NCI-H524 (cell line): ENCODE results near the gene SERPINA9.
A peak's percentile ranks its signal among the peaks of the same experiment; 100 is the strongest.

ENCODE experiments used
- DNase-seq, 2 experiments: peaks; one replicate each; lab custom pipeline; 2025; lab: John Stamatoyannopoulos, UW

SERPINA9 gene

DNA sequence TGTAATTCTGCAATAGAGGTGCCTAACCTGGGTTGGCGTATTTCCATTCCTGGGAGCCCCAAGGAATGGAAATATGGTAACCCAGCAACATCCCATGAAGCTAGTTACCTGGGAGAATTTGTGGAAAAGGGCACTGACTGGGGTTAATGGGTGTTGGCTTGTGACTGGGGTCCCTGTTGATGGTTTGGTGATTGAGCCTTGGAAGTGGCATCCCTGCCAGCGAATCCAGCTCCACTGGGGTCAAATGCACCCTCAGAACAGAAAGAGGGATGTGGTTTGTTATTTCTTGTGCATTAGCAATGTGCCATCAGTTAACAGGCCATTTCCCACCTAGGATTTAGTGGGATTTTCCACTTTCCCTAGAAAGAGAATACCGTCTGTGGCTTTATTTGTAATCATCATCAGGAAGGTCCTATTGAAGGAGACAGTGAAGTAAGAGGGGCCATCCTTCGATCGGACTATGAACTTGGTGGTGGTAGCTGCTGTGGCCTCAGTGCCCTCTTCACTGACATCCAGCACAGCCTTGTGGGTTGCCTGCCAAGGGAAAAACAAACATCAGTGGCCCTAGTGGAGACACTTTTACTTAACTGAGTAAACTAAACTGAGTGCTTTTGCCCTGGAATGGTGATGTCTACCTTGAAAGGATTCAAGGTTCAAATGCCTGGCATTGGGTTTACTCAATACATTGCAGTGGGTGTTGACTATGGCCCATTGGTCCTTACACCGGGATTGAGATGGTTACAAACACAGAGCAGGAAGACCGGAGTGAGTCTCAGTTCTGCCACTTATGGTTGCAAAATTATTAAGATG lies 13.0 kb downstream of the SERPINA9 start:
- no peak for DNase-seq

DNA sequence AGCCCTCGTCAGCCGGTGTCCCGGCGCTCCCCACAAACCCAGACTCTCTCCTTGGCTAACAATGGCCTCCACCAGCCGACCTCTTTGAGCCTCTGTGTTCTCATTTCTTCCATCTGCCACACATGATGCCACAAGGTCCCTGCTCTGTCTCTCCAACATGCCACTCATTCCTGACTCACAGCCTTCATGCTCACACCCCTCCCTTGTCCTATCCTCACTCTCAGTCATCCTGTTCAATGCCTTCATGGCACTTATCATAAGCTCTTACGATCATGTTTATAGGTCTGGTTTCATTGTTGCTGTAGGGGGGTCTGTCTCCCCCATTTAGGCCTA lies 13.8 kb downstream of the SERPINA9 start:
- no peak for DNase-seq

DNA sequence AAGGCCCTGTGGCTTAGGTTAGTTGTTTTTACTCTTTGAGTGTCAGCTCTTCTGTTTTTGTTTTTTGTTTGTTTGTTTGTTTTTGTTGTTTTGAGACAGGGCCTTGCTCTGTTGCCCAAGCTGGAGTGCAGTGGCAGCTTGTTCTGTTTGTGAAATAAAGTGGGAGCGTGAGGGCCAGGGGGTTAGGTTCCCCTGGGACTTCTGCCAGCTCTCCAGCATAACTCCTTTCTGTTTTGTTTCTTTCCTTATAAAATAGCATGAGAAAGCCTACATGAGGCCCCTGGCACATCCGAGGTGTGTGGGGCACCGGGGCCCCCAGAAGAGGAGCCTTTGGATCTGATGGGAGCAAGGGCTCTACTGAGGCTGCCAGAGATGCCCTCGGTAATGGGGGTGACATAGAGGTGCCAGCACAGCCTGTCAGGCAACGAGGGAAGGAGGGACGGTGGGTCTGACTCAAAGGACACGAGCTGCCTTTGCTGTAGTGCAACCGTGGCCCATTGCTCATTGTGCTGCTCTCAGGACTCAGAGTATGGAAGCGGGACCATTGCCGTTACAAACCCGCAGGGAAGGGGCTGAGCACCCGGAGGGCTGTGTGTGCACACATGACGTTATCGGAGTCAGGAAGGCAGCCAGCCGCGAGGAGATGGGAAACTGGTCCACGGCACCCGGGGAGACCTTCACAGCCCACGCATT lies 14.3 kb downstream of the SERPINA9 start:
- no peak for DNase-seq

DNA sequence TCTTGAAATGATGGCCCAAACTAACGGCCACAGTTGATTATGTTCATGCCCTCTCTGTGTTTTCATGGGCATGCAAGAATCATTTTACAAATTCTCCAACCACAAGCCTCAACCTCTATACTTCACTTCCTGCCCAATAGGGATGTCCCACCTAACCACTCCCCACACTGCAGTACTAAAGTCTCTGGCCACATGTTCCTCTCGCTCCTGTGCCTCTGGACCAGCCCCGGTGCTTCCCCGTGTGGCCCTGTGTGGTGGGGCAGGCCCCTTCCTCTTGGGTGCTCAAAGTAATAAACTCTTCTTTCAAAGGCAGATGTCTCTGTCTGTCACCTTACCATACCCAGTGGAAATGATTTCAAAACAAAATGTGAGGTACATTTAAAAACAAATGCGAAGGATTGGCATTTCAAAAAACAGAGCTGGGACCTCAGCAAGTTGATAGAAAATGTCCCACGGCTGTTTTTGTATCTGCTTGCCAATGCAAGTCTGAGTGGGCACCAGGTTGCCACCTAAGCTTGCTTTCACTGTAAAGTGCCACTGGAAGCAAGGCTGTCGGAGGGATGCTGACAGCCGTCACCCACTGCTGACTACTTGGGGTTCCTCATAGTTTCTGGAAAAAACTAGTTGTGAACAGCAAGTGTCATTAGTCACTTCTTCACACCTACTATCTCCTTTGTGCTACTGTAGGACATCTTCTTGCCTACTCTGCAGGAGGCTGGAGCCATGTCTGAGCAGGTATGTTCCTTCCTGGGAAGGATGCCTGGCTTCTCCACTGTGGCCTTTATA lies 15.2 kb downstream of the SERPINA9 start:
- no peak for DNase-seq

DNA sequence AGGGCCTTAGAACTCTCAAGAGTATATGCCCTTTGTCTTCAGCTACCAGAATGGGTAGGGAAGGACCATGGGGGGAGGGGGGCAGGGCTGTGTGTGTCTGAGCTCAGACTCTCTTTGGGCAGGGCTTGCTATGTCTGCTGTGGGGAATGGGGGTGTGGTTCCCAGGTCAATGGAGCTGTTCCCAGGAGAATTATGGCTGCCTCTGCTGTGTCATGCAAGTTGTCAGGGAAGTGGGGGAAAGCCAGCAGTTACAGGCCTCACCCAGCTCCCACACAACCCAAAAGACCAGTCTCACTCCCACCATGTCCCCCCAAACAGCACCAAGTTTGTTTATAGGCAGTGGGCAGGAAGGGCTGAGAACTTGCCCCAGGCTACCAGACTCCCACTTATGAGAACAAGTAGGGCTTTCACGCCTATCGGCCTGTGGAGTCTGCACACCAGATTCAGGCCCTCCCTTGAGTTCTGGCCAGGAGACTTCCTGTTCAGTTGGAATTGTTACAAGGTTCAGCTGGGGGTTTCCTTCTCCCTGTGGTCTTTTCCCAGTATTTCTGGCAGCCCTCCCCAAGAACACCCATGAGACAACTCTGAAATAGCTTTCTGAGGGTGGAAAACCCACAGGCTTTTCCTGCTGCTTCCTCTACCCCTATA lies 17.3 kb downstream of the SERPINA9 start:
- no peak for DNase-seq

DNA sequence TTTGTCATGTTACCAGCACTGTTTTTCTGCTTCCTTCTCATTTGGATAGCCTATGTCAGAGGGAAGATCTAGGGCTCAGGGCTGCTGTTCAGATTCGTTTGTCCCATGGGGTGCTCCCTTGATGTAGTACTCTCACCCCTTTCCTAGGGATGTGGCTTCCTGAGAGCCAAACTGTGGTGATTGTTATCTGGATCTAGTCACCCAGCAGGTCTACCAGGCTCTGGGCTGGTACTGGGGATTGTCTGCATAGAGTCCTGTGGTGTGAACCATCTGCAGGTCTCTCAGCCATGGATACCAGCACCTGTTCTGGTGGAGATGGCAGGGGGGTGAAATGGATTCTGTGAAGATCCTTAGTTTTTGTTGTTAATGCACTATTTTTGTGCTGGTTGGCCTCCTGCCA lies 17.9 kb downstream of the SERPINA9 start:
- DNase-seq: no peak

DNA sequence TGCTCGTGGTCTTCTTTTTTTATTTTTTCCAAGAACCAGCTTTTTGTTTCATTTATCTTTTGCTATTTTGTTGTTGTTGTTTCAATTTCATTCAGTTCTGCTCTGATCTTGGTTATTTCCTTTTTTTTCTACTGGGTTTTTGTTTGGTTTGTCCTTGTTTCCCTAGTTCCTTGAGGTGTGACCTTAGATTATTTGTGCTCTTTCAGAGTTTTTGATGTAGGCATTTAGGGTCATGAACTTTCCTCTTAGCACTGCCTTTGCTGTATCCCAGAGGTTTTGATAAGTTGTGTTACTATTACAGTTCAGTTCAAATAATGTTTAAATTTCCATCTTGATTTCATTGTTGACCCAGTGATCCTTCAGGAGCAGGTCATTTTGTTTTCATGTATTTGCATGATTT lies 20.1 kb downstream of the SERPINA9 start:
- DNase-seq: no peak

DNA sequence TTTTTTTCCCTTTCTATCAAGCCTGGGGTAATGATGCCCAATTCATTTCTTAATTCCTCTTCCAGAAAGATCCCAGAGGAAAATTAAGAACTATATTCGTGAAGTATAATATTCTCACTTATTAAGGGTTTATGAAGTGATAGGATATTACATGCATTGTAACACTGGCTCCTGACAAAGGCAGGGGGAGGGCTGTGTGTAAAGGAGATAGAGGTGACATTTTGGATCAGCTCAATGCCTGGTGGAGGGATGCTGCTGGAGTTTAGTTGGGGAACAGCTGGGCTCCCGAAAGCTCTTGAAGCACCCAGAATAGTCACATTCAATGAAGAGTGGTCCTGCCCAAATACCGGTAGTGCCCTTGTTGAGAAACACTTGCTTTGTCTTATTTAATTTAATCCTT lies 24.2 kb downstream of the SERPINA9 start:
- no peak for DNase-seq

DNA sequence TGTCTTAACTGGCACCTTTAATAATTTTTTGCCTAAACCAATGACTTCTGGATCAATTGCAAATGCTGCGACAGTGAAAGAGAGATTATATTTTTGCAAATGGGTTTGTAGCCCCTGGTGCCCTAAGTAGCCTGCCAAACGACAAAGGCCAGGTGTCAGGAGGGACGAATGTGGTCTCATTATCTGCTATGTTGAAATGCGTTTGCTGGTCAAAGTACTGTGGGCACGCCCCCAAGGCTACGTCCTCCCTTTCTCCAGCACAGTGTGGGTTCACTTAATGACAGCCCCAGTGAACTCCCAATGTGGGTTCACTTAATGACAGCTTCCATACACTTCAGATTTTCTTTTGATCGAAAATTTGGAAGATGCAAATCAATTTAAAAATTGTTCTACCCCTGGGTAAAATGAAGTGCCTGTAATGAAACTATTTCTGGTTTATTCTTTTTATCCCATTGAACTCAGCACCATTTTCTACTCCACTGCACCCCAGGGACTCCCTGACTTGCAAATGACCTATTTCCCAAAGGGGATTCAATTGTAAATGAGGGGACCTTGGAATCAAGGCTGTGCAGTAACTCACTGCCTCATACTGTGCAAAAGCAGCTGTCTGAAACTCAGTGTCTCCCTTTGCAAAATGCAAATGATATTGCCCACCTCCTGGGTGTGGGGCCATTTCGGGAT lies 24.8 kb downstream of the SERPINA9 start:
- no peak for DNase-seq

DNA sequence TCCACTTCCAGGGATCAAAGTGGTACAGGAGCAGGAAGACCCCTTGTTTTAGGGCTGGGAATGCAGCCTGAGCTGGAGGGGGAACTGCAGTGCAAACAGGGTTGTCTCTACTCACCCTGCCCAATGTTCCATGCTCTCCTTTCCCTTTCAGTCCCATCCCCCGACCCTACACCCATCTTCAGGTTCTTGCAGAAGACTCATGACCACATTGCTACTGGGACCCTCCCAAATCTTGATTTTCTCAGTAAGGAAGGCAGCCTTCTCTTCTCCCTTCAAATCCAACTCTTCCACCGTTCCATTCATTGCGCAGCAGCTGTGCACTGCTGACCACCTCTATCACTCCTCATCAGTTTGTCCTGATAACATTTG lies 25.3 kb downstream of the SERPINA9 start:
- DNase-seq: no peak

DNA sequence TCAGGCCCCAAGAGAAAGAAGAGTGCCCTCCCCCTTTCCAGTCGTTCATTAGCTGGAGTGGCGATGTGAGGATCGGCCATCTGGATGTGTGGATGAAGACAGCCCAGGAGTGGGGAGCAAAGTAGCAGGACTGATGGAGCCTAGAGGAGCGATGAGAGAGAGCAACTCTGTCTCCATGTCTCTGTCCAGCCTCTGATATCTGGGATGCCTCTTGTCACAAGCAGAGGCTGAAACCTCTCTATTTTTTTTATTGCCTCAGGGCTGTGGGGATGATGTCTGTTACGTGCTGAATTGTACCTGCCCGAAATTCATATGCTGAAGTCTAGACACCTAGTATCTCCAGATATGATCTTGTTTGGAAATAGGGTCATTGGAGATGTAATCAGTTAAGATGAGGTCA lies 26.1 kb downstream of the SERPINA9 start:
- DNase-seq: peak; percentile 58 to 75

DNA sequence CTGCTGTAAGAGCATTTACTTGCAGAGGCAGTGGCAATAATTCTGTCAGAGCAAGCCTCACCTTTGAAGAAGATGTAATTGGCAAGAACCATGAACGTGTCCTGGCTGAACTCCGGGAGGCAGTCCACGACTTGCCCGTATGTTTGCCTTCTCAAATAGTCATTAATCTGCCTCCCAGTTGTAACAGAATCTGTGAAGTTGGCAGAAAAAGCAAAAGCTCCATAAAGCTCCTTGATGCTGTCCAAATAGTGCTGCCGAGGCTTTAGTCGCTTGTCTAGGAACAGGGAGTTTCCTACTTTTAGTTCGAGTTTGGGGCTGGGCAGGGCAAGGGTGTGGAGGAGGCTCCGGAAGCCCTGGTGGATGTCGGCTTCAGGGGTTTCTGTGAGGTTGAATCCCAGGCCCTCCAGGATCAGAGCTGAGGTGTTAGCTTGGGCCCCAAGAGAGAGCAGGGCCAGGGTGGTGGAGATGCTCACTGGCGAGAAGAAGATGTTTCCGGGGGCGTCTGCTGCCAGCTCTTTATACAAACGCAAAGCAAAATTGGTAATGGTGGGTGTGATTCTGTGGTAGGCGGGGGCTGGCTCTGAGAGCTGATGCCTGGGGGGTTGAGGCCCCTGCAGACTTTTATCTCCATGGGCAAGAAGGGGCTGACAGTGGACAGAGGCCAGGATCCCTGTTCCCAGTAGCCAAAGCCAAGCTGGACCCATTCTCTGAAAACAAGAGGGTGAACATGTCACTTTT lies 27.8 kb downstream of the SERPINA9 start:
- DNase-seq: no peak

DNA sequence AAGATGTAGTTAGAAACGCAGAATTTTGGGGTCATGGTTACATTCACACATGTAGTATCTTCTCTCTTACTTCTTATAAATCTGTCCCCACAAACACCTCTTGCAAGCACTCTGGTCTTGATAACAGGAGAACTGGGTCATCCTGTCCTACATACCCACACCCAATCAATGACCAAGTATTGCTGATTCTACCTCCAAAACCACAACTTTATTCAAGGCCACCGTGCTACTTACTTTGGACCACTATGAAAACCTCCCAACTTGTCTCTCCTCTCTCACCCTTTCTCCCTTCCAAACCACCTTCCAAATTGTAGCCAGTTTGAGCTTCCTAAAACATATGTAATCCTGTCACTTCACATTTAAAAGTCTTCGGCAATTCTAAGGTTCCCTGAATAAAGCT lies 28.8 kb downstream of the SERPINA9 start:
- no peak for DNase-seq

DNA sequence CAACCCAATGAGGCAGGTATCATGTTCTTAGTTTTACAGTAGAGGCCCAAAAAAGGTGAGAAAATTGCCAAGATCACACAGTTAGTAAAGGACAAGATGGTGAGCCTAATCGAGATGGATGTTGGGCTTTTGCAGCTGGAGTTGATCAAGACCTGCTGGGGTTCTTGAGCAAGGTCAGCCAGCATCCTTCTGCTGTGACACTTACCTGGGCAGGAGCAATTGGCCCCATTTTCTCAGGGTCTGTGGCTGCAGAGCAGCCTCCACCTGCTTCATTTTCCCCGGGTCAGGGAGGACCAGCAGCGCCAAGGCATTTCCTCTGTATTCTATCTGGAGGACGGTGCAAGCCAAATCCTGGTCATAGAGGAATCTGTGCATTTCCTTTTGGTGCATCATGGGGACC lies 29.9 kb downstream of the SERPINA9 start:
- no peak for DNase-seq

DNA sequence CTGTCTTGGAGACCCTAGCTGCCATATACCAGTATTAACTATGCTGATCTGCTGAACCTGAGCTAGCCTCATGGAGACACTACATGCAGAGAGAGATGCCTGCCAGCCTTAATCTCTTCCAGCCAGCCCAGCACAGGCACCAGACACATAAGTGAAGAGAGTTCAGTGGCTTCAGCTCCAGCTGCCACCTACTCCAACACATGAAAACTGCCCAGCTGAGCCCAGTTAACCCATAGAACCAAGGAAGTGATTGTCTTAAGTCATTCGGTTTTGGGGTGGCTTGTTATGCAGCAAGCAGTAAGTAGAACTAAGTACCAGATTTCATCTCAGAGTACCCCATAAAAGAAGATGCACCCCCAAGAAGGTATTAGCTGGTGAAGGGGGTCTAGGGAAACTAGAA lies 31.0 kb downstream of the SERPINA9 start:
- no peak for DNase-seq

DNA sequence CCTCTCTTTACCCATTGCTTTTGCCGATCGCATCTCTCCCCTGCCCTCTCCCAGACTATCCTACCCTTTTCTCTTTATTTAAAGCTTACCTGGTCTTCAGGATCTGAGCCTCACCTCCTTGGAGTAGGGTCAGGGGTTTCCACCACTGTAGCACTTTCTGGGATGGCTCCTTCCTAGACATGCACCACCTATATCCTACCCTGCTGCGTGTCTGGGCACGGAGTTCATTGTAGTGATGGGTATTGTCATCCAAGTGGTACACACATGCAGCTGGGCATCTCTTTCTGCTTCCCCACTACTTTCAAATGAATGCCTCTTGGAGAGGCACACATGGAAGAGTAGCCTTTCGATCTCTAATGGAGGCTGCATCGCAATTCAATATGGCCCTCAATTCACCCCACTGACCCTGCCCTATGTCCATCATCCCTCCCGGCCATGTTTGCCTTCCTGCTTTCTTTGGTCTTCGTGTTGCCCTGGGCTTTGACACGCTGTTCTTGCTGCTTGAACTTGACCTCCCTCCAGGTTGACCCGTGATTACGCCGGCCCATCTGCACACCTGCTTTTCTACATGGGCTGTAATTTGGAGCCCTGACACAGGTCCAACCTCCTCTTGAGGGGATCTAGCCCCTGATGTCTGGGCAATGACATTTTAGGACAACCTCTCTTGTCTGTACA lies 34.3 kb downstream of the SERPINA9 start:
- DNase-seq: no peak

DNA sequence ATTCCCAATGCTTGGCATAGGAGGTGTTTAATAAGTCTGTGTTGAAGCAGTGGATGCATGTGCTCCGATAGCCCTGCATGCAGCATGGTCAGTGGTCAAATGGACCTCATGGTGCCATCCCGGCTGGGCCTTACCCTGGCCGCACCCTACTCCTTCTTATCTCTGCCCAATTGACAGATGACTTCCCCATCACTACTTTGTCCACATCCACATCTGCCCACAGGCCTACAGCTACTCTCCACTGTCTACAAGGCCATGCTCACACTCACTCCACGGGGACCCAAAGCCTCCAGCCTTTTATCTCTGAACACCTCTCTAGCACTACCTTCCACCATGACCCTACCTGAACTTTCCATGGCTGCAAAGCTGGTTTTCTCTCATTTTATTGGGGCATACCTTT lies 34.9 kb downstream of the SERPINA9 start:
- no peak for DNase-seq

DNA sequence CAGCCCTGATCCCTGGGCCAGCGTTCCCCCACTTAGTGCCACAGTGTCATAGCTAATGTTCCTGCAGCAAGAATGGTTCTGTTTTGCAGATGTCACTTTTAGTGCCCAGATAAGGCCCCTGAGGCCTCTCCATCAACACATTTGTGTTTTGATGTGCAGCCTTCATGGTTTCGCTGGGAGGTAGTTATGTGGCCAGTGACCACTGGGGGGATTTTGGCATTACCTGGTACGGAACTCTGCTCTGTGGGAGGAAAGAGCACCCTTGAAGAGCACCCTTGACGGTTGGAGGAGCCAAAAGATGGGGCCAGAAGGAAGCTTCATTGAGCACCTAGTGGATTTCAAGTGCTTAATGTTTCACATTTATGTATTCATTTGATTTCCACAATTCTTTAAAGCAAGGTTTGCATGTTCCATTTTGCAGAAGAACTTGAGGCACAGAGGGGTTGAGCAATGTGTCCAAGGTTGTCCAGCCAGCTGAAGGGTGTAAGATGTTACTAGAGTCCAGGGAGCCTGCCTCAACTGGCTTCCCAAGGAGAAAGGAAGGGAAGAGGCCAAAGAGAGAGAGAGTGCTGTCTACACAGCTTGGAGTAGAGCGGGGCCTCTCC lies 36.4 kb downstream of the SERPINA9 start:
- DNase-seq: no peak

DNA sequence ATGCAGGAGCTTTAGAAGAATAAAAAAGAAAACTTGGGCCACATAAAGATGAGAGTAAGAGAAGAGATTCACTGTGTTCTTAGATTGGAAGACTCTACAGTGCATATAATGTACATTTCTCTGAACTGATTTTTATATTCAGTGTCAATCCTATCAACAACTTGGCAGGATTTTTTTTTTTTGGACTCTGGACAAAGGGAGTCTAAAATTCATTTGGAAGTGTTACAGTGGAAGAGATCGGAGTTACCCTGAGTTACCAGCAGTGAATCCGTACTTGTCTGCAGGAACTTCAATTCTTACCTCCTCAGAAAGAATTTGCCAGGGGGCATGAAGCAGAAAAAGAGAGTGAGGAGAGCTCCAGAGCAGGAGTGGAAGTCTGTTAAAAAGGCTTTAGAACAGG lies 47.4 kb downstream of the SERPINA9 start:
- no peak for DNase-seq

DNA sequence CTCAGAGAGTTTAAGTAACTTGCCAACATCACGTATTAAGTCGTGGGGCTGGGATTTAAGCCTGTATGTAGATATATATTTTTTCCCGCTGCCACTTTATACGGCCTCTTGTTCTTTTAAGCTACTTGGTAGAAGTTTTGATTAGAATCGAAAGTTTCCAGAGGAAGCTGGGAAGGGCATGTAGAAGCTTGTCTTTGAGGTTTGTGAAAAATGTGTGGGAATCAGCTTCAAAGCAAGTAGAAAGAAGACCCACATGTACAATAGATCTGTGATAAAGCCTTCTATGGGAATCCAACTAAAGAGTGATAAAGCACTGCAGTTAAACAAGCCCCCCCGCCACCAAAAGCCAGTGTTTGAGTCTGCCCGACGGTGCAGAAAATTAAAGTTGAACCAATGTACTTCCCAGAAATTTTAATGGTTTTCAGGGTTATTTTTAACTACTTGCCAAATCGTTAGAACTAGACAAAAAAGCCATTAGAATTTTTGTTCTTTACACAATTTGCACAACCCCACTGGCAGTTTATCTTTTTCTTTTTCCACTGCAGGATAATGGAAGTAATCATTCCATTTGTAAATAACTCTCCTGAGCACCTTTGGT lies 48.9 kb downstream of the SERPINA9 start:
- DNase-seq: no peak
